ENCODE measurements around the gene MICB.

MICB gene

GRCh38 chr6:31531162-31531561 is 33.2 kb downstream of the MICB start:
- TF ChIP-seq CTCF (IDR thresholded peaks at IDR 0.05; ENCODE audit: borderline replicate concordance, insufficient read depth, low read depth, low read length): no peak
- no peak overlapping the region for H3K4me3 ChIP-seq (ENCODE audit: low read depth, low read length)

DNA sequence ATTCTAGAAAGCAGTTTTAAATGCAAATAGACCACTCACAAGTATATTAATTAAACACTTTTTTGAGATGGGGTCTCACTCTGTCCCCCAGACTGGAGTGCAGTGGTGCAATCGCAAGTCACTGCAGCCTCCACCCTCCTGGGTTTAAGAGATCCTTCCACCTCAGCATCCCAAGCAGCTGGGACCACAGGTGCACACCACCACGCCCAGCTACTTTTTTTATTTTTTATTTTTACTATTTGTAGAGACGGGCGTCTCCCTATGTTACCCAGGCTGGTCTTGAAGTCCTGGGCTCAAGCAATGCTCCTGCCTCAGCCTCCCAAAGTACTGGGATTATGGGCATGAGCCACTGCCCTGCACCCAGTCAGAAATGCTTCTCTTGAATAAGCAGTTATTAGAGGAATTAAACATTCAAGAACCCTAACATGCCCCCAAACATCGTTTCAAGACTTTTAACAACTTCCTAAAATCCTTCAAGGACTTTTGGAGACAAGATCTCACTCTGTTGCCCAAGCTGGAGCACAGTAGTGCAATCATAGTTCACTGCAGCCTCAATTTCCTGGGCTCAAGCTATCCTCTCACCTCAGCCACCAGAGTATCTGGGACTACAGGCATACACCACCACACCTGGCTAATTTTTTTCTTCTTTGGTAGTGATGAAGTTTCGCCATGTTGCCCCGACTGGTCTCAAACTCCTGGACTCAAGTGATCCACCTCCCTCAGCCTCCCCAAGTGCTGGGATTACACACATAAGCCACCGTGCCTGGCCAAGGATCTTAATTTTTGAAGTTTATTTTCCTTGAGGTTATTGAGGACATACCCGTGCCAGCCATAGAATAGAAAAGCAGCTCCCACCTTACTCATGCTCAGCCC is 34.1 kb downstream of the MICB start:
- no peak for TF ChIP-seq CTCF (IDR thresholded peaks at IDR 0.05; ENCODE audit: borderline replicate concordance, insufficient read depth, low read depth, low read length)
- no peak overlapping the region for H3K4me3 ChIP-seq (ENCODE audit: low read depth, low read length)

GRCh38 chr6:31532644-31533454 is 34.9 kb downstream of the MICB start:
- no peak for TF ChIP-seq CTCF (IDR thresholded peaks at IDR 0.05; ENCODE audit: borderline replicate concordance, insufficient read depth, low read depth, low read length)
- no peak overlapping the region for H3K4me3 ChIP-seq (ENCODE audit: low read depth, low read length)

DNA sequence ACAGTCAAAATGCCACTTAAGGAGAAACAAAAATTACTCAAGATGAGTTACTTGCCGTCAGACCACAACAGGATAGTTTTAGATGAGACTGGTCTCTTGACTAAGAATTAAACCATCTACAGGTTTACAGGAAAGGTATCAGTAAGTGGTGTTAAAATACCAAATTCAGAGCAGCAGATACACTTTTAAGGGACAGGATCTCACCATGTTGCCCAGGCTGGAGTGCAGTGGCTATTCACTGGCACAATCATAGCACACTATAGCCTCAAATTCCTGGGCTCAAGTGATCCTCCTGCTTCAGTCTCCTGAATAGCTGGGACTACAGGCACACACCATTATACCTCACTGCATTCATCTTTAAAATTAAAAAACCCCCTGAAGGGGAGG is 35.5 kb downstream of the MICB start:
- H3K4me3 ChIP-seq (ENCODE audit: low read depth, low read length): no peak overlapping the region
- no peak for TF ChIP-seq CTCF (IDR thresholded peaks at IDR 0.05; ENCODE audit: borderline replicate concordance, insufficient read depth, low read depth, low read length)

DNA sequence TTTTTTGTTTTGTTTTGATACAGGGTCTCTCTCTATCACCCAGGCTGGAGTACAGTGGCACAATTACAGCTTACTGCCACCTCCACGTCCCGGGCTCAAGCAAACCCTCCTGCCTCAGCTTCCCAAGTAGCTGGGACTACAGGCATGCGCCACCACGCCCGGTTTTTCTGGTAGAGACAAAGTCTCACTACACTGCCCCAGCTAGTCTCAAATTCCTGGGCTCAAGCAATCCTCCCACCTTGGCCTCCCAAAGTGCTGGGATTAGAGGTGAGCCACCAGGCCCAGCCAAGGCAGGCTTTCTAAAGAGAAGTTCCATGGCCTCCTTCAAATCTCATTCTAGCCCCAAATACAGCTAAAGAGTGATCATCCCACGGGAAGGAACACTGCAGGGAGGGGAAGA is 36.1 kb downstream of the MICB start:
- H3K4me3 ChIP-seq (ENCODE audit: low read depth, low read length): no peak overlapping the region
- no peak for TF ChIP-seq CTCF (IDR thresholded peaks at IDR 0.05; ENCODE audit: borderline replicate concordance, insufficient read depth, low read depth, low read length)

DNA sequence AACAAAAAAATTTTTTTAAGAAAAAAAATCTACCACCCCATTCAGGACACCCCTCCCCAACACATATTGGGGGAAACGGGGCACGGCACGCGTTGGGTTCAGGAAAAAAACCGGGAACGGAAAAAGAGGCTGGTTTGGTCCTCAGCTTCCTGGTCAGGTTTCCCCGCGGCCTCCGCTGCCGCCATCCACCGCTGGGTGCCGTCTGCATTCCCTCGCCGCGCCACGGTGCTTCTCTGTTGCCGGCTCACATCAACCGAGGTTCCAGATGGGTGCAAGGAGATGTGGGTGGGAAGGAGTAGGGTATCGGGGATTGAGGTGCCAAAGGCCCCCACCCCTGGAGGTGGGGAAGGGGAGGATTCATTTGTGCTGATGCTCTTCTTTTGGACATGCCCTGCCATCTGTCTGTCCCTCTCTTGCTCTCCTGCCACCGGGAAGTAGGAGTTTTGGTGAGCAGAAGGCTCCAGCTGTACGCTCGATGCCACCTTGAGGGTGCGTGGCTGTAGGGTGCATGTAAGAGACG is 36.6 kb downstream of the MICB start:
- no peak overlapping the region for H3K4me3 ChIP-seq (ENCODE audit: low read depth, low read length)
- no peak for TF ChIP-seq CTCF (IDR thresholded peaks at IDR 0.05; ENCODE audit: borderline replicate concordance, insufficient read depth, low read depth, low read length)

Data from GM12875 (cell line).